Measurements from ENCODE around the gene SLC6A11.

The SLC6A11 gene

DNA sequence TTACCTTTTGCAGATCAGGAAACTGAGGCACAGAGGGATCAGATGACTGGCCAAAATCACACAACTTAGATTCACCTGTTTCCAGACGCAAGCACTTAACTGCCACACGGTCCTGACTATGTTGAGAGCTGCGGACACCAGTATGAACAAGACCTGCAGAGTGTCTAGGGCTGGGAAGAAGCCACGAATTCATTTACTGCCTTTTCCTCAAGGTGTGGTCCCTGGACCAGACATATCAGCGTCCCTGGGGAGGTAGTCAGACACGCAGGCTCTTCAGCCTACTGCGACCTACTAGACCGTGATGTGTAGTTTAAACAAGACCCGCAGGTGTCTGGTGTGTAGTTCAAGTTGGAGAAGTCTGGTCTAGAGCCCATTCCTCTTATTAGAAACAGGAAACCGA lies 541 bp upstream of the SLC6A11 start:
- Mint-ChIP-seq H3K4me1 (no peaks in the 10 kb centered on the region), H3K9me3 (no peaks in the 10 kb centered on the region), H3K4me3 (no peak overlapping the region), H3K36me3 (no peaks in the 10 kb centered on the region), H3K27ac (no peak overlapping the region)
- DNase-seq (ENCODE audit: low spot score in 2 of 2) (no peak), ATAC-seq (no peak)

DNA sequence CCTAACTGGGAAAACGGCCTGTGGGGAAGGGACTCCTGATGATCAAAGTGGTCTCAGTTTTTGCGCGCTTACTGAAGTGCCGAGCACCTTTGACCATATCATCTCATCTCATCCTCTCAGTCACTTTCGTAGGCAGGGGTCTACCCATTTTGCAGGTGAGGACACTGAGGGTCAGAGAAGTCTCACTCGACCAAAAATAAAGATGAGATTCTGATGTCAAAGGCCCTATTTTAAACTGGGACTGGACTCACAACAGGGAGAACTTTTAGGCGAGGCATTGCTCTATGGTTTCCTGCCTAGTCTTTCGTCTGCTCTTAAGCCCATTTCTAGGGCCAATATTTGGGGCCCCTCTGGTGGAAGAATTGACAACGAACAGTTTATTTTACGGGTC lies 830 bp downstream of the SLC6A11 start:
- no peak overlapping the region for H3K27ac Mint-ChIP-seq
- DNase-seq (ENCODE audit: low spot score in 2 of 2) (no peak), ATAC-seq (no peak)
- no peak overlapping the region for H3K4me3 Mint-ChIP-seq
- no peaks in the 10 kb centered on the region for H3K36me3 Mint-ChIP-seq
- H3K9me3 Mint-ChIP-seq: no peaks in the 10 kb centered on the region
- H3K4me1 Mint-ChIP-seq: no peaks in the 10 kb centered on the region

DNA sequence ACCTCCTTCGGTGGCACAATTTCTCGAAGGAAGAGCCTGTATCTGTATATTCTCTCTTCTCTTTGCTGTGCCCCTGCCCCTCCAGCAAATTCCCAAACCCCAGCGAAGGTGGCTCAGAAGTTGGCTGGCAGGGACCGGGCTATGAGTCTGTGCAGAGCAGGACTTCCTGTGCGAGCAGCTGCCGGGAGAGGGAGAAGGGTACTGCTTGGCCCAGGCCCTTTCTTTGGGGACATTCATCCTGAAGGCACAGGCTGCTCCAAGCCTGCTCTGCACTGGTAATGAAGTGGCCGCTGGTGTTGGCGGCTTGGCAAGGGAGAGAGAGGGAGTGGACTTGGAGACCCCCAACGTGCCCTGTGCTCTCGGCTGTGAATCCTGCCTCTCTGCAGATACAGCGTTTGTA lies 1.5 kb downstream of the SLC6A11 start:
- H3K4me3 Mint-ChIP-seq: no peak overlapping the region
- no peaks in the 10 kb centered on the region for H3K4me1 Mint-ChIP-seq
- H3K36me3 Mint-ChIP-seq: no peaks in the 10 kb centered on the region
- H3K9me3 Mint-ChIP-seq: no peaks in the 10 kb centered on the region
- DNase-seq (ENCODE audit: low spot score in 2 of 2) (no peak), ATAC-seq (no peak)
- H3K27ac Mint-ChIP-seq: no peak overlapping the region

DNA sequence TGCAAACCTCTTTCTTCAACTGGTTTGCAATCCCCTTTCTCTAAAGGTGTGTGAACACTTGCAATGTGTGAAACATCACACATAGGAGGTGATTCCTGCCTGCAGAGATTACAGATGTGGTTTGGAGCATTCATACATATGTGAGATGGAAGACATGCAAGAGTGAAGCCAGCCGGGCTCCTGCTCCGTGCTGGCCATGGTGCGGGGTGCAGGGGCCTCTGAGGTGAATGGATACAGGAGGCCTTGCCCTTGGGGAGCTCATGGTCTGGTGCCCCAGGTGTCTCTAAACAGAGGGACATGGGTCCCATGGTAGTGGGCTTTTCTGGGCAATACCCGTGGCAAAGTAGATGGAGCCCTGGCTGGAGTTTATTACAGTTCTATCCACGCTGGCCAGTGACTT lies 6.0 kb downstream of the SLC6A11 start:
- no peak for ATAC-seq
- H3K36me3 Mint-ChIP-seq: no peaks in the 10 kb centered on the region
- H3K27ac Mint-ChIP-seq: no peak overlapping the region
- no peaks in the 10 kb centered on the region for H3K9me3 Mint-ChIP-seq
- no peak overlapping the region for H3K4me3 Mint-ChIP-seq
- DNase-seq (ENCODE audit: low spot score in 2 of 2): no peak
- H3K4me1 Mint-ChIP-seq: no peaks in the 10 kb centered on the region

DNA sequence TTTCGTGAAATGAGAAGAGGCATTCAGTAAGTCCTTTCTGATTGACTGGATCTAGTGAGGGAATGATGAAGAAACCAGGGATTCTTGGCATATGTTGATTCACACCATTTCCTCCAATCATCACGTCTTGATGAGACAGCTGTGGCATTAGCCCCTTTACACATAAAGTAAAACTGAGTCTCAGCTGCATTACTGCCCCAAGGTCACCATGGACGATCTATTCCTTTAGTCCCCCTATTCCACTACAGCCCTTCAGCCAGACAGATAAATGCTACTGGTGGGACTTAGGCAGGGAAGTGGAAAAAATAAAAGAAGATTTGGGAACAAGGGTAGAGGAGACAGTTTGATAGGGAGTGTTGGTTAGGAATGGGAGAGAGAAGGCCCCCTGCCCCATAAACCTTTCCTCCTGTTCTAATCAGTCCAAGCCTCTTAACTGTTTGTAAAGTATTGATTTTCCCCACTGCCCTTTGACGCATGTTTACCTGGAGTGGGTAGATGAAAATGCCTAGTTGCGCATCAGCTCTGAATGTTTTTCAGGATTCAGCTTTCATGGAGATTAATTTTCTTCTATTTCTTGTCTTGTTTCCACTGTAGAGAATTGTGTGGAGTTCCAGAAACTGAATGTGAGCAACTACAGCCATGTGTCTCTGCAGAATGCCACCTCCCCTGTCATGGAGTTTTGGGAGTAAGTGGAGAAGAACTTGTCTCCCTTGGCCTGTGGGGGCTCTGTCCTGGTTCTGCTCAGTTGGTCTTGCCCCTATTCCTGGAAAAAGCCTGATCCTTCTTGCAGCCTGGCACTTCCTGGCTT lies 6.9 kb downstream of the SLC6A11 start:
- no peak for DNase-seq (ENCODE audit: low spot score in 2 of 2)
- no peak overlapping the region for H3K4me3 Mint-ChIP-seq
- no peak overlapping the region for H3K27ac Mint-ChIP-seq
- H3K9me3 Mint-ChIP-seq: no peaks in the 10 kb centered on the region
- ATAC-seq: no peak
- no peaks in the 10 kb centered on the region for H3K36me3 Mint-ChIP-seq
- no peaks in the 10 kb centered on the region for H3K4me1 Mint-ChIP-seq

DNA sequence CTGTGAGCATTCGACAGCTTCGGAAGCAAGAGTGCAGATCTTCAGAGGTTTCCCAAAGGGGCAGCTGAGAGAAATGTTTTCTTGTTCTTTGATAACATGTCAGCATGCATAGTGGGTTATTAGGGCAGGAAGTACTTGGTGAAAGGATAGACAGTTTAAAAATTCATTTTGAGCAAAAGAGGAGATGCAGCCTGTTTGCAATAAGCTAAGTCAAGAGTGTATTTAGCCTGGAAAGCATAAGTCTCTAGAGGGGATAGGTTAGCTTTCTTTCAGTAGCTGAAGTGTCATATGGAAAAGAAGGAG lies 7.4 kb downstream of the SLC6A11 start:
- H3K27ac Mint-ChIP-seq: no peak overlapping the region
- H3K4me3 Mint-ChIP-seq: no peak overlapping the region
- ATAC-seq (no peak), DNase-seq (ENCODE audit: low spot score in 2 of 2) (no peak)
- no peaks in the 10 kb centered on the region for H3K4me1 Mint-ChIP-seq
- H3K9me3 Mint-ChIP-seq: no peaks in the 10 kb centered on the region
- no peaks in the 10 kb centered on the region for H3K36me3 Mint-ChIP-seq

DNA sequence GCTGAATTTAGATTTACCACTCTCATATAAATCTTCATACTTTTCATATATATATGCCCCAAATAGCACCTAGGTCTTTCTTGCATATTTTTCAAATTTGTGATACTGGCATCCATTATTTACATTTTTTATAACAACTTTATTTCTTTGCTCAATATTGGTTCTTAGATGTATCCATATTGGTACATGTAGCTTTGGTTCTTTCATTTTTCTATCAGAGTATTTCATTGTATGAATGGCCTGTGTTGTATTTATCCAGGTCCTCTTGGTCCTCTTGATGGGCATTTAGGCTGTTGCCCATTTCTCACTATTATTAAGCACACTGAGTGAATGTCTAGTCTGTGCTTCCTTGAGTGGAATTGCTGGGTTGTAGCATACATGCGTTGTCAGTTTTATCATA lies 8.4 kb downstream of the SLC6A11 start:
- Mint-ChIP-seq H3K27ac (no peak overlapping the region), H3K4me1 (no peaks in the 10 kb centered on the region), H3K9me3 (no peaks in the 10 kb centered on the region), H3K36me3 (no peaks in the 10 kb centered on the region), H3K4me3 (no peak overlapping the region)
- DNase-seq (ENCODE audit: low spot score in 2 of 2) (no peak), ATAC-seq (no peak)

DNA sequence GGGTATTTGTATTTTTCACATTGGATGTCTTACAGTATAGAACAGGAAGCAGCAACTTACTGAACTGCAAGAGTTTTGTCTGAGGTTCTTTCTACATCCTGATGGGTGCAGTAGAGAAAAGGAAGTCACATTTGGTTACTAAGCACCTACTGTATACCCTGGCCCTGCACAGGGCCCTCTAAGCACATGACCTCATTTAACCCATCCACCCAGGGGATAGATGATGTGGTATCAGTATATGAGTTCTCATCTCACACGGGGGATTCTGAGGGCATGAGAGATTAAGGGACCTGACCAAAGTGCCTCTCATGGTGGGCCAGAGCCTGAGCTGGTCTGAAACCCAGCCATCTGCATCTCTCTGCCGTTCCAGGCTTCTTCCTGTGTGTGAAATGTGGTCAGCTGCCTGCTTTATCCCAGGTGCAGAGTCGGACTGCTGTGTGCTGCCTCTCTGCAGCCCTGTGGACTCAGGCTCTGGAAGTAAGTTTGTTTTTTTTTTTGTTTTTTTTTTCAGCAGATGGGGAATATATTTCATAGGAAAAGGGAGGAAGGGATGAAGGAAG lies 17.9 kb downstream of the SLC6A11 start:
- DNase-seq (ENCODE audit: low spot score in 2 of 2) (no peak), ATAC-seq (no peak)
- no peaks in the 10 kb centered on the region for H3K4me1 Mint-ChIP-seq
- H3K9me3 Mint-ChIP-seq: no peaks in the 10 kb centered on the region
- H3K36me3 Mint-ChIP-seq: no peaks in the 10 kb centered on the region
- H3K27ac Mint-ChIP-seq: no peak overlapping the region
- no peak overlapping the region for H3K4me3 Mint-ChIP-seq

DNA sequence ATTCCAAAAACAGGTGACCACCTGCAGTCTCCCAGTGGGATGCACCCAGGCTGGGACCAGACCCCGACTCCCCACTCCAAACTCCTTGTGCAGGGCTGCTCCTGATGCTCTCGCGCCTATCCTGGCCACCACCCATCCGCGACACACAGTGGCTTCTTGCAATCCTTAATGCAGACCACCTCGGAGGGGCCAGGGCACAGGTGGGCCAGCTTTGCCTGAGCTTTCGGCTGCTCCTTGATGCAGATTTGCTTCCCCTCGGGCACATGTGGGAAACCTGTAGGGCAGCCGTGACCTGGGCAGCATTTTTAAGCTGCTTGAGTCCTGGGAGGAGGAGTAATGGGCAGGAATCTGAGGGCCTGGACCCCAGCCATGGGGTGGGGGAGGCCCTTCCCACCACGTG lies 18.9 kb downstream of the SLC6A11 start:
- Mint-ChIP-seq H3K27ac (no peak overlapping the region), H3K9me3 (no peaks in the 10 kb centered on the region), H3K36me3 (no peaks in the 10 kb centered on the region), H3K4me1 (no peaks in the 10 kb centered on the region), H3K4me3 (no peak overlapping the region)
- DNase-seq (ENCODE audit: low spot score in 2 of 2): no peak
- ATAC-seq: no peak

DNA sequence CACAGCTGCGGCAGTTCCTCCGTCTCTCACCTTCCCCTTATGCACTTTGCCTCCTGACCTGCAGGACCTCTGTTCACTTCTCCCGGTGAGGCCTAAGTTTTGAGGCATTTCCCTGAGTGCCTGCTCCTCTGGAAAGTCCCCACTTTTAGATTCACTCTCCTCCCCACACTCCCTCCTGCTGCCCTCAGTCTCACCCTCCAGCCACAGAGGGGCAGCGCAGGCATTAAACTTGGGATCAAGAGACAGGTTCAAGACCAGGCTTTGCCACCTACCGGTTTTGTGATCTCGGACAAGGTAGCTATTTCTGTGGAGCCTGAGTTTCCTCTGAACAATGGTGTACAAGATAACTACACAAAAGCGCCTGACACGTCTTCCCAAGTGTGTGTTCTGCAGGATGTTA lies 19.4 kb downstream of the SLC6A11 start:
- H3K36me3 Mint-ChIP-seq: no peaks in the 10 kb centered on the region
- no peaks in the 10 kb centered on the region for H3K4me1 Mint-ChIP-seq
- H3K27ac Mint-ChIP-seq: no peak overlapping the region
- ATAC-seq: no peak
- no peaks in the 10 kb centered on the region for H3K9me3 Mint-ChIP-seq
- no peak overlapping the region for H3K4me3 Mint-ChIP-seq
- no peak for DNase-seq (ENCODE audit: low spot score in 2 of 2)

DNA sequence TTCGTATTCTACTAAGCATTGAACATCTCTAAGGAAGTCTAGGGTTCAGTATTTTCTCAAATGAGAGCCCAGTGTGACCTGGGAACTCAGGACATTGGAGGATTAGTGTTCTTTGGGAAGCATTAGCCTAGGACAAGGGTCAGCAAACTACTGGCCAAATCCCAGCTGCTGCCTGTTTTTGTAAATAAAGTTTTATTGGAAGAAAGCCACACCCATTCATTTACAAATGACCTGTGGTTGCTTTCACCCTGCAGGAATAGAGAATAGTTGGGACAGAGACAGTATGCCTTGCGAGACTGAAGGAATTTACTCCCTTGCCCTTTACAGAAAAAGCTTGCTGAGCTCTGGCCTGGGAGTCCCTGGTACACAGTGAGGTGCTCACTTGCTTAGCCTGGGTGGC lies 20.6 kb downstream of the SLC6A11 start:
- ATAC-seq (no peak), DNase-seq (ENCODE audit: low spot score in 2 of 2) (no peak)
- no peak overlapping the region for H3K4me3 Mint-ChIP-seq
- H3K36me3 Mint-ChIP-seq: no peaks in the 10 kb centered on the region
- no peaks in the 10 kb centered on the region for H3K9me3 Mint-ChIP-seq
- H3K4me1 Mint-ChIP-seq: no peaks in the 10 kb centered on the region
- no peak overlapping the region for H3K27ac Mint-ChIP-seq

DNA sequence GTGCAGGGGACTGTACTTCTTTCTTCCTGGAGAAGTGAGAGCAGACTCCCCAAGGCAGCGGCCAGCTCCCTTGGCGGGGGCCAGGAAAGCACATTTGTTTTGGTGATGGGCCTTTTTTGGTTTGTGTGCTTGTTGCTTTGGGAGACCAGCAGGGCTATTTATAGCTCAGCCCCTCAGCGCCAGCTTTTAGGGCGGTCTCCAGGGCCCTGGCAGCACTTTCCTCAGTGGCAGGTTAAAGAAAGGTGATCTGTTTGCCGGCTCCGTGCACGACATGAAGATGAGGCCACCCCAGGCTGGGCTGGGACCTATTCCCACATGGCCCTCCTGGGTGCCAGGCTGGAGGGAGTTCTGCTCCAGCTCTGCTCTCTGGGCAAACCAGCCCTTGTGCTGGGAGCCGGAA lies 21.8 kb downstream of the SLC6A11 start:
- H3K9me3 Mint-ChIP-seq: no peaks in the 10 kb centered on the region
- H3K4me3 Mint-ChIP-seq: no peak overlapping the region
- no peaks in the 10 kb centered on the region for H3K36me3 Mint-ChIP-seq
- no peak overlapping the region for H3K27ac Mint-ChIP-seq
- no peak for ATAC-seq
- DNase-seq (ENCODE audit: low spot score in 2 of 2): no peak
- H3K4me1 Mint-ChIP-seq: no peaks in the 10 kb centered on the region

DNA sequence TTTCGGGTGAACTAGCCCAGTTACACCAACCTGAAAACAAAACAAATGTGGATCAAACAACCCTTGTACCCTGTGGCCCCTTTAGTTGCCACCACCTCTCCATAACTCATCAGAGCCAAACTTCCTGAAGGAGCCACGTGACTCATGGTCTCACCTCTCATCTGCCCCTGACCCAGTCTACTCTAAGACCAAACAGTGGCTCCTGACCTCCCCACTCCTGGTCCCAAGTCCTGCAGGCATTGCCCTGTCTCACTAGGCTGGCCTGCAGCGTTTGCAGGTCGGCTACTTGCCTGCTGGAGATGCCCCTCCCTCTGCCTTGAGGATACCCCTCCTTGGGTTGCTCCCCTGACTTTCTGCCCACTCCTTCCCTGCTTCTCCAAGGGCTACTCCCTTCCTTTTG lies 23.1 kb downstream of the SLC6A11 start:
- no peaks in the 10 kb centered on the region for H3K36me3 Mint-ChIP-seq

DNA sequence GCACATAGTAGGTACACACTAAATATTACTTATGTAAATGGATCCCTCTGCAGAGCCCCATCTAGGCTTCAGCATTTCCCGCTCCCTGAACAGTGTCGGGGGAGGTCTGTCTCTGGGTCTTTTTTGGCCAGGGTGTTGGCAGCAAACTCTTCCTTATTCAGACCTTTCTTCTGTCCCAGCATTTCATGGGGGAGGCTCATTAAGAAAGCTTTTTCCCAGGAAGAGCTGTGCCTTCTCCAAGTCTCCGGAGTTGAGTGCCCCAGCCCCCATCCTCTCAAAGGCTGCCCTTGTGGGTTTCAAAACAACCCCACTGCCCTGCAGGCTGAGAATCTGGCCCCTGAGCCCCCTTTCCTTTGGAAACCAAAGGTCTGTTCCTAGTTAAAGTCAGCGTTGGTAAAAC lies 25.1 kb downstream of the SLC6A11 start:
- ATAC-seq: no peak
- no peaks in the 10 kb centered on the region for H3K36me3 Mint-ChIP-seq
- no peak for DNase-seq (ENCODE audit: low spot score in 2 of 2)
- H3K4me3 Mint-ChIP-seq: no peak overlapping the region
- no peaks in the 10 kb centered on the region for H3K9me3 Mint-ChIP-seq
- no peaks in the 10 kb centered on the region for H3K4me1 Mint-ChIP-seq
- H3K27ac Mint-ChIP-seq: no peak overlapping the region

More for the DNA sequence above, 23.1 kb downstream of the SLC6A11 start:
- H3K9me3 Mint-ChIP-seq: no peaks in the 10 kb centered on the region
- H3K4me3 Mint-ChIP-seq: no peak overlapping the region
- no peak for ATAC-seq
- no peak for DNase-seq (ENCODE audit: low spot score in 2 of 2)
- no peaks in the 10 kb centered on the region for H3K4me1 Mint-ChIP-seq
- H3K27ac Mint-ChIP-seq: no peak overlapping the region

DNA sequence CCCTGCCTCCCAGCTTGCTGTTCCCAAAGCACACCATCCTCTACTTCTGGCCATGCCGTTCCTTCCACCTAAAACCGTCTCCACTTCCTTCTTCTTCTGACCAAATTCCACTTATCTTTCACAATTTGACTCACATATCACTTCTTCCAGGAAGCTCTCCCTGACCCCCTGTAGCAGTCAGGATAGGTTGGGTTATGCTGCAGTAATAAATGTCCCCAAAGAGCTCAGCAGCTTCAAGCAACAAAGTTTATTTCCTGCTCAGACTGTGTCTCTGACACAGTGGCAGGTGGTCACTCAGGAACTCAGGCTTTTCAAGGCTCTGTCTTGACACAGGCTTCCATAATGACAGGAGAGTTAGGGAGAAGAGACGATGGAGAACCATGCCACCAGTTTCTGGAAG lies 27.4 kb downstream of the SLC6A11 start:
- H3K27ac Mint-ChIP-seq: no peak overlapping the region

DNA sequence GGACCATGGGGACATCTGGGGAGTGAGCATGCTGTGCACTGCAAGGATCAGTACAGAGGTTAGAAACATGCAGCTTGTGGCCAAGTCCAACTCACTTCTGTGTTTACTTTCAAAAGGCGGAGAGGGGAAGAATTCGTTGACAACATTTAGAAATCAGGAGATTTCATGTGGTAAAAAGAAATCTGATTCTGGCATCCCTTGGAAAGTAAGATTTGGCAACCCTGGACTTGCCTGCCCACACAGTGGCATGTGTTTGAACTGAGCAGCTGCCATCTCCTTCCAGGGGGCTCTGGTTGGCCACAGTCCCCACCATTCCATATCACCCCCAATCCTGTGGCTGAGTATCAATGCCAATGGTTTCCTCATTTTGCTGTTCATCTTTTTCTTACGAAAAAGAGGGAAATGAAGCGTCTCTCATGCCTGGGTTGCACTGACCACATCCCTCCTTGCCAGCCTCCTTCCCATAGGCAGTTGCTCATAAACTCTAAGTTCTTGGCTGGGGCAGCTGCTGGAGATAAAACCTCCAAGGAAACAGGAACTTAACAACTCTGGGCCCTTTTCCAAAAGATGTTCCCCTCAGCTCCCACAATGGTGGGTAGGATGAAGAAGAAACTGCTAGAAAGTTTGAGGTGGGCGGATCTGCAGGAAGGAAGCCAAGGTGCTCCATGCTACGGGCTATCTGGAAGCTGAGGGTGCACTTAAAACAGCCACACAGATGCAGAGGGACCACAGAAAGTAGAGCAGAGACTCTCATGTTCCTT lies 29.2 kb downstream of the SLC6A11 start:
- Mint-ChIP-seq H3K27ac (no peak overlapping the region), H3K4me1 (no peaks in the 10 kb centered on the region), H3K9me3 (no peaks in the 10 kb centered on the region), H3K4me3 (no peak overlapping the region), H3K36me3 (no peaks in the 10 kb centered on the region)
- DNase-seq (ENCODE audit: low spot score in 2 of 2) (no peak), ATAC-seq (no peak)

More for the DNA sequence above, 27.4 kb downstream of the SLC6A11 start:
- Mint-ChIP-seq H3K9me3 (no peaks in the 10 kb centered on the region), H3K4me3 (no peak overlapping the region), H3K4me1 (no peaks in the 10 kb centered on the region), H3K36me3 (no peaks in the 10 kb centered on the region)
- DNase-seq (ENCODE audit: low spot score in 2 of 2): no peak
- no peak for ATAC-seq

All from stimulated activated effector memory CD8-positive, alpha-beta T cell treated with anti-CD3 and anti-CD28 coated beads, Interleukin-12 subunit alpha, Interleukin-12 subunit beta, amount 100 ng/mL, for 72 hours (primary cell).